ENCODE results near the gene LYL1.

DNA sequence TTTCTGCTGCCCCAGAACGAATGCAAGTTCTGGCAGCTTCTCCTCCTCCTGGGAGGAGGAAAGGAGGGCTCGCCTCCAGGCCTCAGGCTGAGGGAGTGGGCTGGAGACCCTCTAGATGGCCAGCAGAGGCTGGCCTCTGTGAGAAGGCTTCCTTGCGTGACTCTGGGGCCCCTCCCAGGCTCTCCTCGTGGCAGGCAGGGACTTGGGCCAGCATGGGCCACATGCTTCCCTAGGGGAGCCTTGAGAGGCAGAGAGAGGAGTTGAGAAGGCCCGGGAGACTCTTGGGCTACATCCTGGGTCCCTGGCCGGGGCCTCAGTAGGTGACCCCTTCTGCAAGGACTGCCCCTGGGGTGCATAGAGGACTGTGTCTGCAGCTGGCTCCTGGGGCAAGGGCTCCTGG is 25.9 kb downstream of the LYL1 start:
- TF ChIP-seq POLR2A (IDR thresholded peaks at IDR 0.05; ENCODE audit: low read depth, low read length), result no peak
- TF ChIP-seq POLR2AphosphoS5 (IDR thresholded peaks at IDR 0.05; ENCODE audit: low read depth, low read length), result no peak
- no peak for TF ChIP-seq POU2F2 (IDR thresholded peaks at IDR 0.05; ENCODE audit: low read depth, low read length)

Data from GM12891 (cell line).